Amygdala (tissue), 56 donors: ENCODE results near the gene AGPAT4.
A peak's percentile ranks its signal among the peaks of the same experiment; 100 is the strongest.

Experiments
- DNase-seq, 56 donors: peaks; one replicate each; lab custom pipeline; 2025; lab: John Stamatoyannopoulos, UW

The AGPAT4 gene

GRCh38 chr6:161150566-161150965 is 123.3 kb downstream of the AGPAT4 start:
- no peak for DNase-seq

GRCh38 chr6:161150136-161150535 is 123.7 kb downstream of the AGPAT4 start:
- DNase-seq = no peak

- DNase-seq = no peak
These were observed 130.0 kb downstream of the AGPAT4 start for GRCh38 chr6:161143663-161144430.

DNA sequence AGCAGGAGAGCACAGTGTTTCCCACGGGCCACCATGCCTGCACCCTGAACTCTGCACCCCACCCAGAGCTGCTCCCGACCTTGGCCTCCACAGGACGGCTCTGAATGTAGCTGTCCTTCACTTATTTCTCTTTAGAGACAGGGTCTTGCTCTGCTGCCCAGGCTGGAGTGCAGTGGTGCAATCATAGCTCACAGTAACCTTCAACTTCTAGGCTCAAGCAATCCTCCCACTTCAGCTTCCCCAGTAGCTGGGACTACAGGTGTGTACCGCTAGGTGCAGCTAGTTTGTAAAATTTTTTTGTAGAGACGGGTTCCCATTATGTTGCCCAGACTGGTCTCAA is 130.9 kb downstream of the AGPAT4 start:
- DNase-seq = no peak

DNA sequence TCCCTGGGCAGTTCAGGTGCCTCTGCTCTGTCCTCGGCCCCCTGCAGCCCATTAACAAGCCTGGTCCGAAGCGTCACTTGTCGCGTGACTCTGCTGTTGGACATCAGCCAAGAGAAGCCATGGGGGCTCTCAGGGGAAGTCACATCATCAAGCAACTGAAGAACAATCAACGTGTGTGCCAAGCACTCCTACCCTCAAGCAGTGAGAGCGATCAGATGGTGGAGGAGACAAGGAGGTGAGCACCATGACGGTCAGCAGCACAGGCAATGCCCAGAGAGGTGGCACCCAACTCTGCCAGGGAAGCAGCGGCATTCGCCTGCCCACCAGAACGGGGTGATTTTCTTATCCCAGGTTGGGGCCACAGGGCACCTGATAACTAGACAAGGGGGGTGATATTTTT is 132.7 kb downstream of the AGPAT4 start:
- peak in 1 of 56 donors; percentile 50 for DNase-seq

DNA sequence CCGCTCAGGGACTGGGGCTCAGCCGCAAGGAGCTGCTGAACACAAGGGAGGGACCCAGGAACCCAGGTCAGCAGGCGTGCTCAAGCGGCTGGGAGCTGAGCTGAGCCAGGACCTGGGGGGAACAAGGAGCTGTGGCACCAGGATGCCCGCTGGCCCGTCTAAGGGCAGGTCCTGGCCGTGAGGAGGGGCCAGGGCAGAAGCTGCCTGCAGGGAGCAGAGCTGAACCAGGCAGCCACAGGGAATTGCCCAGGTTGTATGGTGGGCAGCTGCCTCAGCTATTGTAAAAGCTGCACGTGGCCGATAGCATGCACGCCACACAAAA is 133.3 kb downstream of the AGPAT4 start:
- no peak for DNase-seq

GRCh38 chr6:161139766-161140553 is 133.9 kb downstream of the AGPAT4 start:
- peak in 2 of 56 donors; percentile 38 to 42 for DNase-seq

DNA sequence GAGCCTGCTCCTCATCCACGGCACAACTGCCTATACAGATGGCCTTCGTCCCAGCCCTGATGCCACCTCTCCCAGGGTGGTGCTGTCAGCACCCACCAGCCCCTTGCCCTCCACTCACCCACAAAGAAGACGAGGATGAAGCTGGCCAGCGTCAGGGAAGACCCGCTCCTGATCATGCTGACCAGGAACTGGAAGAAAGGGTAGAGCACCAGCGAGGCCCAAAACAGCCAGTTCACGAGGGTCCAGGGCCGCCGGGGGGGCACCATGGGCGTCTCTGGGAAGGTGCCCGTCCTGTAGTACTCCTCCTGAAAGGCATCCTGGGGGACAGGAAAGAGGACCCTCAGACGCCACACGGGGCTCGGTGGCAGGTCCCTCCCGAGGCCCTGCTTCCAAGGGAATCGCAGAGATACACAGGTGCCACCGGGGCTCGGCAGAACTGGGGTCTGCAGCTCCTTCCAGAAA is 134.5 kb downstream of the AGPAT4 start:
- no peak for DNase-seq

- DNase-seq = peak in 9 of 56 donors; percentile 30 to 53 (median 42)
These were observed 135.1 kb downstream of the AGPAT4 start for GRCh38 chr6:161138543-161139303.

- DNase-seq = no peak
These were observed 135.9 kb downstream of the AGPAT4 start for GRCh38 chr6:161137839-161138542.

DNA sequence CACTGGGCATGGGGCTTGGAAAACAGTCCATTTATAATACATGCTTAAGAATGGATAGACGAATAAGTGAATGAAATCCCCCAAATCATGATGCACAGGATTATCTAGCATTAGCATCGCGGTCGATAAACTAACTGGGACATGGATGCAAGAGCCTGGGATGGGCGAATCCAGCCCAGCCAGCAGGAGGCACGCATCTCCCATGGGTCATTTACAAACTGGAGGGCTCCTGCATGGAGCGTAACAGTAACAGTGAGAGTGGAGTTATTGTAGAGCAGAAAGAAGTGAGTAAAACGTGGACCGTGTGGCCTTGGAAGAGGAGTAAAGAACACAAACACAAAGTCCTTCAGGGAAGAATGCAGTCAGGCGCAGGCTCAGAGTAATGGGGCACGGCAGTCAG is 136.5 kb downstream of the AGPAT4 start:
- no peak for DNase-seq

DNA sequence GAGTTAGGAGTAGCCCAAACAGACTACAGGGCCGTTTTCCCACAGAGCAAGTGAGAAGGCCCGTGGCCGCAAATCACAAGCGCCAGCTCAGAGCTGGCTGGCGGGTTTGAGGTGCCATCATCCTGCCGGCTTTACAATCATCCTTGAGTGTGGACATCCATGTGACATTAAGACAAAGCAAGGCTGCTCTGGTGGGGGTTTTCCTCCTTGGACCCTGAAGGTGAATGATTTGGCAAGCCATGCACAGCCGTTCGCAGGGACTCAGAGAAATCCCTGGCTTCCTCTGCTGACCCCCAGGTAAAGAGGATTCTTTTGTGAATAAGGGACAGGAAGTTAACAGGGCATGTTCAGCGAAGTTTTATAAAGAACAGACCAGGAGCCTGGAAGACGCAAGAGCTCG is 137.2 kb downstream of the AGPAT4 start:
- no peak for DNase-seq

- no peak for DNase-seq
These were observed 137.9 kb downstream of the AGPAT4 start for GRCh38 chr6:161135695-161136591.

DNA sequence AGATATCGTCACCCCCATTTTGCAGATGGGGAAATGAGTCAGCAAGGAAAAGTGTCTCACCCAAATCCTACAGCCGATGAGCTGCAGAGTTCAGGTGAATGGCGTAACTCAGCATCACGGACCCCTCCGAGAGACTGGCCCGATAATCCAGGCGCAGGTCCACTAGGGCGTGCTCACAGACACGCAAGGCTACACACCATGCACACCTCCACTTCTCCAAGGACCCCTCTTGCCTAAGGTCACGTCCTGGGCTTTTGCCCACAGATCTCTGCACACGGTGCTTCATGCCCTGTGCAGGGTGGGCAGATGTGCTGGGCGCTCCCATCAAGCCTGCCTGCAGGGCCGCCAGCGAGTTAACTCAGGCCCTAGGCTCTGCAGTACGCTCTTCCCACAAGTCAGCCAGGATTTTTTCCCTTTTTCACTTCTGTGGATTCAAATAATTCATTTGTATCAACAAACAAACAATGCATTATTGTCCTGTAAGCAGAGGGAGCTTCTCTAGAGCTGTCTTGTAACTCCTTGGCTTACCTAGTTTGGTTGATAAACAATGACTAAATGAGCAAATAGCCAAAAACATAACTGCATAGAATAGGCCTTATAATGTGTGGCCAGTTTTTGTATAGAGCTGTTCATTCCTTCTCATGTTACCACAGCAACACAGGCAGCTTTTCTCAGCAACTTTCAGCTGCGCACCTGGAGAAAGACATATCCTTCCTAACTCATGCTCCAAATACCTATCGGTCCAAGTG is 139.1 kb downstream of the AGPAT4 start:
- DNase-seq = no peak

DNA sequence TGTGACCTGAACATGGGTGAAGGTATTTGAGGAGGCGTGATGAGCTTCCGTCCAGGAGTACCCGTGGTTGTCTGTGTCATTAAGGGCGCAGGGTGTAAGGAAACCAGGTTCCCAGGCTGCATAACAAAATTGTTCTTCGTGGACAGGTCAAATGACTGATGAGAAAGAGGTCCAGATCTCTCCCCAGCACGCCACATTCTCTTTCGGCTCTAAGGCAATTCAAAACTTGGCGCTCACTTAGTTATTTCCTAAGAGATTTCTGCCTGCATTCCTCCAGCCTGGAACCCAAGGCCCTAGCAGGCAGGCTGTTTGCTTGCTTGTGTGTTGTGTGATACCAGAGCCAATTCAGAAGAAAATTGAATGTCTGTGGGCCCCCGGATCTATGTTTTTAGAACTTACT is 139.9 kb downstream of the AGPAT4 start:
- no peak for DNase-seq

DNA sequence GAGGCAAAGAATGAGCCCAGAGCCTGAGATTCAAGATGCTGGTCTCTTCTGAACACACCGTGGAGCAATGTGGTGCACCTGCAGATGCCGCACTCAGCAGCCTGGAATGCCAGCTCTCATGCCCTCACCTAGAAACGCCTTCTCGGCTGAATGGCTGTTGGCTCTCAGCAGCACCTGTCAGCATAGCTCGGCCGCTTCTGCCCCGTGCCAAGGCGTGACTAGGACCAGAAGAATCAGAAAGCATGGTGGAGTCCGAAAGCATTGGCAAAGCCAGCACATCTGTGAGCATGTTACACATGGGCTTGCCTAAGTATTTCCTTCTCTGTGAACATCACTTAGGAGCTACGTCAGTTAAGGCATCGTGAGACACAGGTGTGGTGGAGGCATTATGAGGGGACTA is 141.5 kb downstream of the AGPAT4 start:
- DNase-seq = no peak

- no peak for DNase-seq
These were observed 142.7 kb downstream of the AGPAT4 start for GRCh38 chr6:161130967-161131766.

GRCh38 chr6:161130541-161130940 is 143.3 kb downstream of the AGPAT4 start:
- DNase-seq = no peak
